GM18502 (cell line): ENCODE data around the gene MADD.
"Not testable (repeated sequence)": the region's sequence is repeated elsewhere in the genome, so short reads cannot be mapped to it uniquely, and the experiment has no call there.

Source experiments
- ATAC-seq: cut with Tn5 transposase; IDR thresholded peaks from one replicate; pipeline ENCODE4 v1.9.1; 2021; ENCODE audit warnings: mild to moderate bottlenecking; ENCODE audit not compliant: unreplicated experiment, poor library complexity

MADD gene

GRCh38 chr11:47316501-47316900 is 46.6 kb downstream of the MADD start:
- ATAC-seq = not testable (repeated sequence)

GRCh38 chr11:47317064-47317828 is 47.3 kb downstream of the MADD start:
- ATAC-seq = peak; percentile 73

- no peak for ATAC-seq
Measured at GRCh38 chr11:47318166-47318565, 48.2 kb downstream of the MADD start.

GRCh38 chr11:47324520-47324919 is 54.6 kb downstream of the MADD start:
- ATAC-seq = no peak

- ATAC-seq = no peak
Measured at GRCh38 chr11:47325271-47326041, 55.5 kb downstream of the MADD start.

- ATAC-seq = no peak
Measured at GRCh38 chr11:47326198-47326597, 56.3 kb downstream of the MADD start.

- no peak for ATAC-seq
Measured at GRCh38 chr11:47327025-47327424, 57.1 kb downstream of the MADD start.

- no peak for ATAC-seq
Measured at GRCh38 chr11:47327949-47328348, 58.0 kb downstream of the MADD start.

- peak; percentile 70 for ATAC-seq
Measured at GRCh38 chr11:47328449-47329390, 58.8 kb downstream of the MADD start.

- no peak for ATAC-seq
Measured at GRCh38 chr11:47329431-47329986, 59.6 kb downstream of the MADD start.

- no peak for ATAC-seq
Measured at GRCh38 chr11:47329987-47330931, 60.3 kb downstream of the MADD start.

- ATAC-seq = no peak
Measured at GRCh38 chr11:47331454-47332302, 61.7 kb downstream of the MADD start.

GRCh38 chr11:47332303-47332711 is 62.4 kb downstream of the MADD start:
- no peak for ATAC-seq

- ATAC-seq = no peak
Measured at GRCh38 chr11:47332791-47333525, 63.0 kb downstream of the MADD start.

- ATAC-seq = no peak
Measured at GRCh38 chr11:47333526-47333845, 63.6 kb downstream of the MADD start.

- ATAC-seq = no peak
Measured at GRCh38 chr11:47333886-47334443, 64.0 kb downstream of the MADD start.

- not testable (repeated sequence) for ATAC-seq
Measured at GRCh38 chr11:47334699-47335411, 64.9 kb downstream of the MADD start.
